Measurements from ENCODE around the gene LIAS.

LIAS gene

GRCh38 chr4:39516407-39516966, 57.6 kb downstream of the LIAS start:
- no peak overlapping the region for H3K4me3 ChIP-seq (ENCODE audit: low read depth, low read length)
- no peak for DNase-seq (ENCODE audit: low read depth)
- no peak for TF ChIP-seq CTCF (conservative IDR thresholded peaks at IDR 0.05; ENCODE audit: low read depth, low read length)

- DNase-seq (ENCODE audit: low read depth), result no peak
- TF ChIP-seq CTCF (conservative IDR thresholded peaks at IDR 0.05; ENCODE audit: low read depth, low read length), result no peak
- no peak overlapping the region for H3K4me3 ChIP-seq (ENCODE audit: low read depth, low read length)
These were observed 59.6 kb downstream of the LIAS start for GRCh38 chr4:39518484-39518883.

- TF ChIP-seq CTCF (conservative IDR thresholded peaks at IDR 0.05; ENCODE audit: low read depth, low read length), result no peak
- DNase-seq (ENCODE audit: low read depth), result peak; percentile 69
- H3K4me3 ChIP-seq (ENCODE audit: low read depth, low read length), result no peak overlapping the region
These were observed 62.5 kb downstream of the LIAS start for GRCh38 chr4:39521253-39521919.

GRCh38 chr4:39522068-39522467, 63.2 kb downstream of the LIAS start:
- no peak for DNase-seq (ENCODE audit: low read depth)
- TF ChIP-seq CTCF (conservative IDR thresholded peaks at IDR 0.05; ENCODE audit: low read depth, low read length), result no peak
- H3K4me3 ChIP-seq (ENCODE audit: low read depth, low read length), result no peak overlapping the region

GRCh38 chr4:39524161-39524957, 65.5 kb downstream of the LIAS start:
- DNase-seq (ENCODE audit: low read depth), result no peak
- peak overlapping the region; percentile 5 for H3K4me3 ChIP-seq (ENCODE audit: low read depth, low read length)
- TF ChIP-seq CTCF (conservative IDR thresholded peaks at IDR 0.05; ENCODE audit: low read depth, low read length), result no peak

GRCh38 chr4:39525822-39526690, 67.2 kb downstream of the LIAS start:
- DNase-seq (ENCODE audit: low read depth), result no peak
- H3K4me3 ChIP-seq (ENCODE audit: low read depth, low read length), result peak overlapping the region; percentile 98
- peak; percentile 5 for TF ChIP-seq CTCF (conservative IDR thresholded peaks at IDR 0.05; ENCODE audit: low read depth, low read length)
